ENCODE results near the gene LDLRAD4. TPM values are rescaled to one million over a fixed set of nuclear protein-coding genes. Genes with fewer than 3 reads are reported as not detected.
A peak's percentile ranks its signal among the peaks of the same experiment; 100 is the strongest.

Gene LDLRAD4
- total RNA-seq, 2 donors from 2014 or later = 11.7 to 17.0 TPM

DNA sequence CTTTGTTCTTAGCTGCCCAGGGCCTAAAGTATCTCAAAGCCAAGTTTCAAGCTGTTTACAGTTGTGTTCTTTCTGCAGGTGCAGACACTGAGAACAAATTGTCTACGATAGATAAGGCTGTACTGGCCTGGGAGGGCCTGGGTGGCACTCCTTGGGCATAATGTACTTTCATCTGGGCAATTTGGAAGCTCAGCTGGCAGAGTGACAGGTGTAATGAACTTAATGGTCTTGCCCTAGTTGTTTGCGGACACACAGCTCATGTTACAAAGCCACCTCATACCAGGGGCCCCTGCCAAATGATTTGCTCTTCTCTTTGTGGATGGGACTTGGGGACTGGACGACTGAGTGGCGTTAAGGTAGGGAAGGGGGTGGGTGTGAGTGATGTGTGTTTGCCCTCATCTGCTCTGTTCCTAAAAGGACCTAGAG is 4.3 kb downstream of the LDLRAD4 start:
- TF ChIP-seq, protein P1, sequence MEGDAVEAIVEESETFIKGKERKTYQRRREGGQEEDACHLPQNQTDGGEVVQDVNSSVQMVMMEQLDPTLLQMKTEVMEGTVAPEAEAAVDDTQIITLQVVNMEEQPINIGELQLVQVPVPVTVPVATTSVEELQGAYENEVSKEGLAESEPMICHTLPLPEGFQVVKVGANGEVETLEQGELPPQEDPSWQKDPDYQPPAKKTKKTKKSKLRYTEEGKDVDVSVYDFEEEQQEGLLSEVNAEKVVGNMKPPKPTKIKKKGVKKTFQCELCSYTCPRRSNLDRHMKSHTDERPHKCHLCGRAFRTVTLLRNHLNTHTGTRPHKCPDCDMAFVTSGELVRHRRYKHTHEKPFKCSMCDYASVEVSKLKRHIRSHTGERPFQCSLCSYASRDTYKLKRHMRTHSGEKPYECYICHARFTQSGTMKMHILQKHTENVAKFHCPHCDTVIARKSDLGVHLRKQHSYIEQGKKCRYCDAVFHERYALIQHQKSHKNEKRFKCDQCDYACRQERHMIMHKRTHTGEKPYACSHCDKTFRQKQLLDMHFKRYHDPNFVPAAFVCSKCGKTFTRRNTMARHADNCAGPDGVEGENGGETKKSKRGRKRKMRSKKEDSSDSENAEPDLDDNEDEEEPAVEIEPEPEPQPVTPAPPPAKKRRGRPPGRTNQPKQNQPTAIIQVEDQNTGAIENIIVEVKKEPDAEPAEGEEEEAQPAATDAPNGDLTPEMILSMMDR (IDR thresholded peaks at IDR 0.05) = no peak
- Histone ChIP-seq H3K27me3 (no peaks in the 10 kb centered on the region), H3K4me3 (no peak overlapping the region), H3K9ac (ENCODE audit: low read depth in 2 of 2, low read length in 2 of 2) (peak overlapping the region; percentile 25 to 56), H3K27ac (peak overlapping the region; percentile 75), H3K4me1 (peaks cover 41% of the 10 kb centered on the region), H3K36me3 (no peaks in the 10 kb centered on the region), H3K9me3 (no peaks in the 10 kb centered on the region)
- intact Hi-C loops (cut with DNase I) = loop anchor here (5.0 kb wide), 1 partner anchor 144 kb away; no protein-coding TSS in a partner anchor
- DNase-seq = peak; percentile 83

DNA sequence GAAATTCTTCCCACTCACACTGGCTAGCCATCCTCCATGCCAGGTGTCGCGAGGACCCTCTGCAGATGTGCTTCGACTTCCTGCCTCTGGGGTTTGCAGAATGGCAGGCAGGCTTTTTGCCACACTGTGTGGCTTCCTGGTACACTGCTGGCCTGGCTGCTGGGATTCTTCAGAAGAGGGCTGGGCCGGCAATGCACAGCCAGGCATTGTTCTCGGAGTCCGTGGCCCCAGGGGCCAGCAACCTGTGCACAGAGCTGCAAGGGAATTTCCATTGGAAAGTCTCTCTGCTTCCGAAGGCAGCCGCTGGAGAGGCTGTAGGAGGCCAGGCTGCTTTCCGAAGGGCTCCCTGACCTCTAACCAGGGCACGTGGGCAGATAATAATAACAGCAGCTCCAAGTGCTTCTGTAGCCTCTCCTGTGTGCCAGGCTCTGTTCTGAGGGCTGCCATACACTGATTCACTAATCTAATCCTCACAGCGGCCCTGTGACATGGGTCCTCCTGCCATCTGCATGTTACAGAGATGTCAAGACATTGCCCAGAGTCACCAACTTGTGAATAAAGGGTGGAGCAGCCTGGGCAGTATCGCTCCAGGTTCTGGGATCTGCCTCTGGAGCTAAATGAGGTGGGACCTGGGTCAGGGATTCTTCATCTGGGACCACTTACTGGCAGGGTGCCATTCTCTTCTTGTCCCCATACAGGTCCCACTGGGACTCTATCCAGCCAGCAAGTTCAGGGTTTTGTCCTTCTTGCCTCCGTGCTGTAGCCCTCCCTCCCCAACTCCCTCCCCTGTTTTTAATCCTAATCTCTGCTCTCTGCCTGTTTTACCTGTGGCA is 5.0 kb downstream of the LDLRAD4 start:
- H3K4me1 ChIP-seq = peaks cover 41% of the 10 kb centered on the region
- TF ChIP-seq, protein P1 (IDR thresholded peaks at IDR 0.05) = no peak
- H3K4me3 ChIP-seq = no peak overlapping the region
- H3K9me3 ChIP-seq = no peaks in the 10 kb centered on the region
- intact Hi-C loops (cut with DNase I) = loop anchor here (5.0 kb wide), 1 partner anchor 144 kb away; no protein-coding TSS in a partner anchor
- DNase-seq = peak; percentile 53
- peak overlapping the region; percentile 25 to 56 for H3K9ac ChIP-seq (ENCODE audit: low read depth in 2 of 2, low read length in 2 of 2)
- H3K27ac ChIP-seq = peak overlapping the region; percentile 75
- H3K27me3 ChIP-seq = no peaks in the 10 kb centered on the region
- no peaks in the 10 kb centered on the region for H3K36me3 ChIP-seq

DNA sequence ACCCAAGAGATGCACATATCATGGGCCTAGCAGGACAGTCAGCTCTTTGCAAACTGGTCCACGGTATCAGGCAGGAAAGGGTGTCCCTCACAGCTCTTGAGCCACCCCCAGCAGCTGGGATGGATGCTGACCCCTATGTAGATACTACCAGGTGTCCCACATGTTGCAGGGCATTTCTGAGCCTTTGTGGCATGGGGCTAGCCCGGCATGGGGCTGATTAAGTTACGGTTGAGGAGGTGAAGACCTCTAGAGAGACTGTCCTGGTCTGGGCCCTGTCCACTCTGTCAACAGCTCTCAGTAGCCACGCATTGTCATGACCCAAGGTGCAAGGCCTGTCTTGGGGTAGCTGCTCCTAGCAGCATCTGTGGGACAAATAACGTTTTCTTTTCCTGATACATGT is 6.7 kb downstream of the LDLRAD4 start:
- Histone ChIP-seq H3K9me3 (no peaks in the 10 kb centered on the region), H3K4me1 (peaks cover 35% of the 10 kb centered on the region), H3K27ac (no peak overlapping the region), H3K4me3 (no peak overlapping the region), H3K9ac (ENCODE audit: low read depth in 2 of 2, low read length in 2 of 2) (no peak overlapping the region), H3K27me3 (no peaks in the 10 kb centered on the region), H3K36me3 (no peaks in the 10 kb centered on the region)
- TF ChIP-seq, protein P1 (IDR thresholded peaks at IDR 0.05) = no peak
- DNase-seq = no peak
- intact Hi-C loops (cut with DNase I) = no loop called here

DNA sequence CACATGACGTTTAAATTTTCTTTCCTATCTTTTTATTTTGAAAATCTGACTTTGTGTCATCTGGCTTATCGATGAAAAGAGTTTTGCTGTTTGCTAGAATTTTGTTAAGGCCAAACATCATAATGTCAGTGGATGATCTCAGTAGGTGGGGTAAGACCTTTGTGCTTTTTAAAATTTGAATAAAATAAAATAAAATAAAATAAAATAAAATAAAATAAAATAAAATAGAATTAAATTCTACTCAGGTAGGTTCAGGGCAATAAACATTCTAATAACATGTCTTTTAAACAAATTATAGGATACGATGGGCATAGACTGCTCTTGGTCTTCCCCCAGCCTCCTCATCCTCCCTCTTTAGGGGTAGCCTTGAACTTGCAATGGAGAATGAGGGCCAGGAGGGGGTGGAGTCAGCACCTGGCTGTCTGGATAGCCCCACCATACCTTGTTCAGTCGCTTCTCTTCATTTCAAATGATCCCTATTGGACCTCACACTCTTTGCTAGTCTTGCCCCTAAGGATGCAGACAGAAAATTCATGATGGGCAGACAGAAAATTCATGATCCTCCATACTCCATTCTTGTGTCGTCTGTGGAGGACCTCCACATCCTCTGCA is 8.1 kb downstream of the LDLRAD4 start:
- Histone ChIP-seq H3K9ac (ENCODE audit: low read depth in 2 of 2, low read length in 2 of 2) (no peak overlapping the region), H3K4me1 (peaks cover 21% of the 10 kb centered on the region), H3K27me3 (no peaks in the 10 kb centered on the region), H3K27ac (no peak overlapping the region), H3K36me3 (no peaks in the 10 kb centered on the region), H3K9me3 (no peaks in the 10 kb centered on the region), H3K4me3 (no peak overlapping the region)
- DNase-seq = peak; percentile 7
- intact Hi-C loops (cut with DNase I) = no loop called here
- TF ChIP-seq, protein P1 (IDR thresholded peaks at IDR 0.05) = no peak

DNA sequence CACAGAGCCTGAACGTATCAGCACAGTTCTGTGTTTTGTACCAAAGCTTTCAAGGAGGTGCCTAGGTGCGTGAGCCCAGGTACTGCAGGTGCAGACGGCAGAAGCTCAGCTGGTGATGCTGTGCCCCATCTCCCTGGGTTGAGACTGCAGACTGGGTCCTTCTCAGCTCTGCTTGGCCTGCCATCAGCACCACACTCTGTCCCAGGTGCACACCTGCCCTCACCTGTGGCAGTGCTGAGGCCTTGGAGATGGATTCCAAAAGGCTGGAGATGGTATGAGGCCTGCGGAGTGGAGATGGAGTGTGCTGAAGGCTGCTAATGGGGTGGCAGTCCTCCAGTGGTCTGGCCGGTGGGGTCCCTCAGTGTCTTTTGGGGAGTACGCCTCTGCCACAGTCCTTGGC is 9.3 kb downstream of the LDLRAD4 start:
- peak; percentile 10 for DNase-seq

More for the DNA sequence above, 9.3 kb downstream of the LDLRAD4 start:
- H3K4me1 ChIP-seq = peaks cover 10% of the 10 kb centered on the region
- no peaks in the 10 kb centered on the region for H3K36me3 ChIP-seq
- no peaks in the 10 kb centered on the region for H3K9me3 ChIP-seq
- no peaks in the 10 kb centered on the region for H3K27me3 ChIP-seq
- TF ChIP-seq, protein P1 (IDR thresholded peaks at IDR 0.05) = no peak
- H3K4me3 ChIP-seq = no peak overlapping the region
- intact Hi-C loops (cut with DNase I) = no loop called here
- H3K9ac ChIP-seq (ENCODE audit: low read depth in 2 of 2, low read length in 2 of 2) = no peak overlapping the region
- no peak overlapping the region for H3K27ac ChIP-seq
